Right atrium auricular region (tissue), 2 donors: ENCODE data around the gene HSH2D. TPM values are rescaled to one million over a fixed set of nuclear protein-coding genes. Genes with fewer than 3 reads are reported as not detected.

Experiments
- DNase-seq: peaks from one replicate; pipeline ENCODE4 v3.0.0-alpha.2; 2019; ENCODE audit warnings: low spot score
- H3K27ac ChIP-seq, 2 donors: fragments of 200-600 bp; sonication (generic); 1 replicate in 1 of 2; 2 replicates in 1 of 2; pipeline ENCODE4 v1.5.1; 2016 to 2019
- H3K27me3 ChIP-seq, 2 donors: fragments of 200-600 bp; sonication (generic); one replicate each; pipeline versions ENCODE4 v1.5.1 to v1.6.0; 2017 to 2019
- H3K36me3 ChIP-seq: fragments of 200-600 bp; sonication (generic); one replicate; pipeline ENCODE4 v1.5.1; 2016
- H3K4me1 ChIP-seq, 2 donors: fragments of 200-600 bp; sonication (generic); one replicate each; pipeline versions ENCODE4 v1.5.1 to v1.6.0; 2017 to 2019
- H3K4me3 ChIP-seq, 2 donors: fragments of 200-600 bp; sonication (generic); 1 replicate in 1 of 2; 2 replicates in 1 of 2; pipeline ENCODE4 v1.5.1; 2017 to 2019; ENCODE audit warnings: mild to moderate bottlenecking in 1 of 2, moderate library complexity in 1 of 2
- H3K9me3 ChIP-seq, 2 donors: fragments of 200-600 bp; sonication (generic); one replicate each; pipeline ENCODE4 v1.5.1; 2019
- CTCF ChIP-seq, 2 donors: fragments of 200-600 bp; sonication (generic); IDR thresholded peaks; one replicate each; pipeline ENCODE4 v1.5.1; 2019; ENCODE audit warnings: antibody characterized with exemption in 2 of 2
- total RNA-seq, 2 donors: library from RNA; depleted of rRNA; stranded (reverse); fragments of >200 nt; gene quantifications; one replicate each; pipeline ENCODE4 v1.1.0, GENCODE V29; 2016

Gene HSH2D
- total RNA-seq, 2 donors from 2014 or later, result 1.1 TPM; not detected in 1

DNA sequence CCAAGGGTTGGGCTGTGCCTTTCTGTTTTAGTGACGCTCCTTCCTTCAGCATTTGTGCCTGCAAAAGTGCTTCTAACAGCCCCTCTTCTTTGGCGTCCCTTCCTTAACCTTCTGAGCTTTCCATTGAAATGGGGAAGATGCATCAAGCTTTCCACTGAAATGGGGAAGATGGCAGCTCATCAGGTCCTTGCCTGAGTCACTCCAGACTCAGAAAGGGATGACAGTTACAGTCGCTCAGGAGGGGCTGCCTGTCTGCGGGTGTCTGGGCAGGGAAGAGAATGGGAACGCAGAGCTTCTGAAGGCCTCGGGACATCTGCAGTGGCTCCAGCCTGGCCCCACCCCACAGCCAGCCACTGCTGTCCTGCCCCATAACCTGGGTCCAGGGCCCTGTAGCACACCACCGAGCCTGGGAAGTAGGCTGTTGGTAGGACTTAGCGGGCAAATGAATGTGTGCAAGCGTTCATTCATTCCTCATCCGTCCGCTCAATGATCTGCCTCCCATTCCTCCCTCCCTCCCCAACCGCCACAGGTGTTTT lies 64.1 kb downstream of the HSH2D start:
- Histone ChIP-seq H3K27ac (no peak overlapping the region), H3K4me1 (peaks cover 0 to 22% of the 10 kb centered on the region in 2 donors), H3K36me3 (peaks cover 62% of the 10 kb centered on the region), H3K27me3 (no peaks in the 10 kb centered on the region), H3K4me3 (no peak overlapping the region), H3K9me3 (no peaks in the 10 kb centered on the region)
- no peak for DNase-seq
- TF ChIP-seq CTCF (IDR thresholded peaks at IDR 0.05), result no peak

Other genes with a start within 250 kb of the HSH2D start
- gene CYP4F2, start 245.6 kb upstream of the HSH2D start, total RNA-seq, result not detected
- under 1 TPM in 1 of 2 donors, not detected in 1; 0.39 TPM for gene CYP4F11, start 209.2 kb upstream of the HSH2D start, total RNA-seq
- not detected for gene OR10H4, start 194.7 kb upstream of the HSH2D start, total RNA-seq
- 100 to 1,000 TPM; 163 to 194 TPM for gene TPM4, start 67.2 kb upstream of the HSH2D start, total RNA-seq
- gene RAB8A, start 31.8 kb upstream of the HSH2D start, total RNA-seq, result 10 to 100 TPM; 14.2 to 29.9 TPM
- gene CIB3, start 29.8 kb downstream of the HSH2D start, total RNA-seq, result not detected
- gene FAM32A, start 41.7 kb downstream of the HSH2D start, total RNA-seq, result 10 to 100 TPM; 56.8 to 61.7 TPM
- gene AP1M1, start 54.2 kb downstream of the HSH2D start, total RNA-seq, result 10 to 100 TPM; 54.8 to 70.2 TPM
- 10 to 100 TPM; 40.9 to 82.3 TPM for gene KLF2, start 181.1 kb downstream of the HSH2D start, total RNA-seq